Measurements from ENCODE around the gene LEFTY1.
A peak's percentile ranks its signal among the peaks of the same experiment; 100 is the strongest.

Gene LEFTY1

DNA sequence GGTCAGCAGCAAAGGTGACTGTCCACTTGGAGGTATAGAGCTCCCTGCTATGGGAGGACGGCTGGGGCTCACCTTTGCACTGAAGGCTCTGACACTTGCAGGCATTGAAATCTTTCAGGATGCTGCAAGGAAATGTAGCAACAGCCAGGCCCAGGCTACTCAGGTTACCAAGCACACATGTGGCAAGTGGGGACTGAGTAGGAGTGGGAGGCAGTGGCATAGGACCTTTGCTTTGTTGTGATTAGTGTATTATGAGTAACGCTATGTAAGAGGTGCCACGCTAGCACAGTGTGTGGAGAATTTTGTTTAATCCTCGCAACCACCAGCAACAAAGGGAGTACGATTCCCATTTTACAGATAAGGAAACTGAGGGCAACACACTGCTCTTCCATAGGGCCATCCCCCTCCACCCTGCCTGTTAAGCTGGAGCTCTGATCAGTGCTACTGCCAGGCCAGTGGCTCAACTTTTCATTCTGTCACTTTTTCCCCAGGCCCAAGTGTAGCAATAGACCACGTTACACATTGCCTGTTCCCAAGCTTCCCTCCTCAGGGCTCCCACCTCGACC is 28.0 kb downstream of the LEFTY1 start:
- CTCF ChIA-PET = interaction anchor here (0.9 to 1.7 kb wide), 5 partner anchors 13 to 101 kb away, joined by 3 to 4 read pairs (median 3); no protein-coding TSS in a partner anchor
- WGBS (ENCODE audit: insufficient coverage) = 100% methylated on average over 7 of the region's 7 CpGs
- no peak for DNase-seq
- H3K4me3 ChIP-seq (ENCODE audit: control insufficient read depth in 1 of 7, extremely low read depth in 1 of 7, insufficient read depth in 4 of 7, low read depth in 2 of 7, low read length in 6 of 7) = no peak overlapping the region
- no peak overlapping the region for H3K27ac ChIP-seq (ENCODE audit: insufficient read depth in 1 of 2, low read depth in 1 of 2, low read length in 2 of 2, poor library complexity in 1 of 2, severe bottlenecking in 2 of 2)
- H3K4me1 ChIP-seq (ENCODE audit: control extremely low read depth in 1 of 4, control insufficient read depth in 4 of 4, insufficient read depth in 4 of 4, low read length in 3 of 4) = peaks cover 0 to 22% (median 11%) of the 10 kb centered on the region in 4 experiments
- POLR2A ChIA-PET = no interaction called here
- no peaks in the 10 kb centered on the region for H3K9me3 ChIP-seq (ENCODE audit: control extremely low read depth in 1 of 5, control insufficient read depth in 4 of 5, insufficient read depth in 2 of 5, low read depth in 1 of 5, low read length in 4 of 5)
- H3K27me3 ChIP-seq (replicated peaks in 2 of 5; ENCODE audit: control insufficient read depth in 4 of 5, insufficient read depth in 5 of 5, low read length in 4 of 5) = no peaks in the 10 kb centered on the region
- peaks cover 6 to 77% (median 57%) of the 10 kb centered on the region in 4 experiments for H3K36me3 ChIP-seq (ENCODE audit: control insufficient read depth in 4 of 4, insufficient read depth in 4 of 4, low read length in 3 of 4)

DNA sequence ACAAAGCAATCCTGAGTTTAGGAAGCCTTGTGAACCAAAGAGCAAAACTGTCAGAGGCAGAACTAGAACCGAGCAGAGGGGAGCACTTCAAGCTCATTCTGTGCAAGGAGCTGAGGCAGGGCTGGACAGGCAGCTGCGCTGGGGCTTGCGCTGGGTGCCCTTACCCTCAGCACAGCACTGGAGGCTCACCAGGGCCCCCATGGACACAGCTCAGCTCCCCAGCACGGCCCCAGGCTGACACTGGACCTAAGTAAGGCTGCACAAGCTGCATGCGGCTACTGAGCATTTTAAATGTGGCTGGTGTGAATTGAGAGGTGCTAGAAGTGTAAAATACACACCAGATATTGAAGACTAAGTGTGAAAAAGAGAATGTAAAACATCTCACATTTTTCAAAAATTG is 28.8 kb downstream of the LEFTY1 start:
- WGBS (ENCODE audit: insufficient coverage) = 100% methylated on average over 4 of the region's 5 CpGs
- Histone ChIP-seq H3K4me1 (ENCODE audit: control extremely low read depth in 1 of 4, control insufficient read depth in 4 of 4, insufficient read depth in 4 of 4, low read length in 3 of 4) (peaks cover 0 to 19% (median 5%) of the 10 kb centered on the region in 4 experiments), H3K9me3 (ENCODE audit: control extremely low read depth in 1 of 5, control insufficient read depth in 4 of 5, insufficient read depth in 2 of 5, low read depth in 1 of 5, low read length in 4 of 5) (no peaks in the 10 kb centered on the region), H3K4me3 (ENCODE audit: control insufficient read depth in 1 of 7, extremely low read depth in 1 of 7, insufficient read depth in 4 of 7, low read depth in 2 of 7, low read length in 6 of 7) (no peak overlapping the region), H3K27ac (ENCODE audit: insufficient read depth in 1 of 2, low read depth in 1 of 2, low read length in 2 of 2, poor library complexity in 1 of 2, severe bottlenecking in 2 of 2) (no peak overlapping the region), H3K36me3 (ENCODE audit: control insufficient read depth in 4 of 4, insufficient read depth in 4 of 4, low read length in 3 of 4) (peaks cover 4 to 77% (median 56%) of the 10 kb centered on the region in 4 experiments), H3K27me3 (replicated peaks in 2 of 5; ENCODE audit: control insufficient read depth in 4 of 5, insufficient read depth in 5 of 5, low read length in 4 of 5) (no peaks in the 10 kb centered on the region)
- no peak for DNase-seq
- ChIA-PET CTCF (interaction anchor here (0.5 to 1.7 kb wide), 7 partner anchors 10 to 182 kb away, joined by 3 to 4 read pairs (median 3); no protein-coding TSS in a partner anchor), POLR2A (no interaction called here)

DNA sequence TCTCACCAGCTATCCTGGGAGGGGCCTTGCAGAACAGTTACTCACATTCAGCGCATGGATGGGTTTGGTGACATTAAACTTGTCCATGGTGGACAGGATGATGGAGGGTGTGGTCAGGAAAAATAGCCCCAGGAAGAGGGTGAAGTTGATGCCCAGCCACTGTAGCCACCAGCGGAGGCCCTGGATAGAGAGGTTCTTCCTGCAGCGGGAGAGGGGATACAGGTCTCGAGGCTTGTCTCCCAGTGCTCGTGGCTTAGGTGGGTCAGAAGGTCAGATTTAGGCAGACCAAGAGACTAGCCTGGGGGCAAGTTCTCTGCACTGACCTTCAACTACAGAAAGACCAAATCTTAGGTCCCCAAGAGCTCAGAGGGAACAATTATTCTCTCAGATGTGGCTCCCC is 29.8 kb downstream of the LEFTY1 start:
- Histone ChIP-seq H3K27ac (ENCODE audit: insufficient read depth in 1 of 2, low read depth in 1 of 2, low read length in 2 of 2, poor library complexity in 1 of 2, severe bottlenecking in 2 of 2) (no peak overlapping the region), H3K9me3 (ENCODE audit: control extremely low read depth in 1 of 5, control insufficient read depth in 4 of 5, insufficient read depth in 2 of 5, low read depth in 1 of 5, low read length in 4 of 5) (no peaks in the 10 kb centered on the region), H3K36me3 (ENCODE audit: control insufficient read depth in 4 of 4, insufficient read depth in 4 of 4, low read length in 3 of 4) (peaks cover 11 to 82% (median 63%) of the 10 kb centered on the region in 4 experiments), H3K4me1 (ENCODE audit: control extremely low read depth in 1 of 4, control insufficient read depth in 4 of 4, insufficient read depth in 4 of 4, low read length in 3 of 4) (peaks cover 0 to 13% (median 5%) of the 10 kb centered on the region in 4 experiments), H3K4me3 (ENCODE audit: control insufficient read depth in 1 of 7, extremely low read depth in 1 of 7, insufficient read depth in 4 of 7, low read depth in 2 of 7, low read length in 6 of 7) (no peak overlapping the region), H3K27me3 (replicated peaks in 2 of 5; ENCODE audit: control insufficient read depth in 4 of 5, insufficient read depth in 5 of 5, low read length in 4 of 5) (no peaks in the 10 kb centered on the region)
- DNase-seq = no peak
- 95% methylated on average over 4 of the region's 5 CpGs for WGBS (ENCODE audit: insufficient coverage)
- ChIA-PET CTCF (interaction anchor here (1.1 to 1.7 kb wide), 5 partner anchors 9 to 19 kb away, joined by 3 to 4 read pairs (median 3); no protein-coding TSS in a partner anchor), POLR2A (interaction anchor here (1.1 kb wide), 1 partner anchor 81 kb away, joined by 5 read pairs; the partner anchor contains the start of gene SRP9)

DNA sequence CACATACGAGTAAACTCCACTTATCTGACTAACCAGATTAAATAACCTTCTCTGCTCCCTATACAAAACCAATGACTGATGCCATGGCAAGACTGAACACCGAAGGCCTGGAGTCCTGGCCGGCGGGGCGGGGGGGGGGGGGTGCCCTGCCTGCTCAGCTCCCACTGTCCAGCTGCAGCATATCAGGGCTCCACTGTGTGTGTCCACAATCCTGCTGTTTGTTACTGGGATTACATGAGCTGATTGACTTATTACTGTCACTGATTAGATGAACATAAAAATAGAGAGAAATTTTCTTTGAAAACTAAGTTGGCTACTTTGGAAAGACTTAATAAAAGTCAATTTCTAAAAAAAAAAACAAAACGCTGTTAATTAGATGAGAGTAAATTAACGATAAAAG is 31.7 kb downstream of the LEFTY1 start:
- no peak for DNase-seq
- no peak overlapping the region for H3K4me3 ChIP-seq (ENCODE audit: control insufficient read depth in 1 of 7, extremely low read depth in 1 of 7, insufficient read depth in 4 of 7, low read depth in 2 of 7, low read length in 6 of 7)
- peaks cover 16 to 86% (median 70%) of the 10 kb centered on the region in 4 experiments for H3K36me3 ChIP-seq (ENCODE audit: control insufficient read depth in 4 of 4, insufficient read depth in 4 of 4, low read length in 3 of 4)
- no peaks in the 10 kb centered on the region for H3K27me3 ChIP-seq (replicated peaks in 2 of 5; ENCODE audit: control insufficient read depth in 4 of 5, insufficient read depth in 5 of 5, low read length in 4 of 5)
- 79% methylated on average over 4 of the region's 7 CpGs for WGBS (ENCODE audit: insufficient coverage)
- H3K27ac ChIP-seq (ENCODE audit: insufficient read depth in 1 of 2, low read depth in 1 of 2, low read length in 2 of 2, poor library complexity in 1 of 2, severe bottlenecking in 2 of 2) = no peak overlapping the region
- no peaks in the 10 kb centered on the region for H3K9me3 ChIP-seq (ENCODE audit: control extremely low read depth in 1 of 5, control insufficient read depth in 4 of 5, insufficient read depth in 2 of 5, low read depth in 1 of 5, low read length in 4 of 5)
- POLR2A ChIA-PET = interaction anchor here (0.5 kb wide), 1 partner anchor 704 kb away, joined by 3 read pairs; no protein-coding TSS in a partner anchor
- peaks cover 0 to 10% (median 5%) of the 10 kb centered on the region in 4 experiments for H3K4me1 ChIP-seq (ENCODE audit: control extremely low read depth in 1 of 4, control insufficient read depth in 4 of 4, insufficient read depth in 4 of 4, low read length in 3 of 4)
- CTCF ChIA-PET = interaction anchor here (0.9 to 1.7 kb wide), 5 partner anchors 8 to 24 kb away, joined by 3 to 5 read pairs (median 3); no protein-coding TSS in a partner anchor

DNA sequence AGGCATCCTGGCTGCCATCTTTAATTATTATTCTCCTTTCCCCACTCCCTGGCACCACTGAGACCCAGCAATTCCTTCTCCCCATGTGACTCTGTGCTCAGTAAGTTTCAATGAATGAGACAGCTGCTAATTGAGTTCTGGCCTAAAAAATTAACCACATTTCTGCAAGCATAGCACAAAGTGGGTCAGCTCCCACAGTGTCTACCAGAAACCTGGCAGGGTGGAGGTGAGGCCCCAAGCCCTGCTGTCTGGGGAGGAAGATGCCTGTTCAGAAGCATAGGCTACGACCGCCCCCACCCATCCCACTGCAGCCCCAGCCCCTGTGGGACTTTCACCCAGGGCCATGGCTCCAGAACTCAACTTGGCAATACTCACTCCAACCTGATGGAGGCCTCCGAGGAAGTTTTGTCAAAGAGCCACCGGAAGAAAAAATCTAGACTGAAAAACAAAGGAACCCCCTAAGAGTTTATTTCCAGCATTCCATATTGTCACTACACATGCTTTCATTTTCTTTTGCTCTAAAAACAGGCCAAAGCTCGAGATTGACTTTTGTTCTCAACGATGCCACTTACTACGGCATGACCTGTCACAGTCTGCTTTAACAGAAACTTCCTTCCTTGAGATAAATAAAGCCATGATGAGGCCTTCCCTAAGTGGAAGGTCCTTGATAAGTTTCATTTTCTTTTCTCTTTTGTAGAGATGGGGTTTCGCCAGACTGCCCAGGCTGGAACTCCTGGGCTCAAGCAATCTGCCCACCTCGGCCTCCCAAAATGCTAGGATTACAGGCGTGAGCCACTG is 33.2 kb downstream of the LEFTY1 start:
- Histone ChIP-seq H3K27ac (ENCODE audit: insufficient read depth in 1 of 2, low read depth in 1 of 2, low read length in 2 of 2, poor library complexity in 1 of 2, severe bottlenecking in 2 of 2) (peak overlapping the region in 1 of 2 experiments; percentile 6), H3K36me3 (ENCODE audit: control insufficient read depth in 4 of 4, insufficient read depth in 4 of 4, low read length in 3 of 4) (peaks cover 19 to 83% (median 67%) of the 10 kb centered on the region in 4 experiments), H3K27me3 (replicated peaks in 2 of 5; ENCODE audit: control insufficient read depth in 4 of 5, insufficient read depth in 5 of 5, low read length in 4 of 5) (no peaks in the 10 kb centered on the region), H3K4me1 (ENCODE audit: control extremely low read depth in 1 of 4, control insufficient read depth in 4 of 4, insufficient read depth in 4 of 4, low read length in 3 of 4) (peaks cover 0 to 10% (median 5%) of the 10 kb centered on the region in 4 experiments), H3K9me3 (ENCODE audit: control extremely low read depth in 1 of 5, control insufficient read depth in 4 of 5, insufficient read depth in 2 of 5, low read depth in 1 of 5, low read length in 4 of 5) (no peaks in the 10 kb centered on the region), H3K4me3 (ENCODE audit: control insufficient read depth in 1 of 7, extremely low read depth in 1 of 7, insufficient read depth in 4 of 7, low read depth in 2 of 7, low read length in 6 of 7) (no peak overlapping the region)
- POLR2A ChIA-PET = no interaction called here
- DNase-seq = peak in 2 of 3 donors; percentile 36 to 49
- CTCF ChIA-PET = interaction anchor here (0.8 to 1.7 kb wide), 9 partner anchors 10 to 381 kb away, joined by 3 to 8 read pairs (median 4); partner anchors contain the start of gene TMEM63A
- WGBS (ENCODE audit: insufficient coverage) = 49% methylated on average over 6 of the region's 10 CpGs

DNA sequence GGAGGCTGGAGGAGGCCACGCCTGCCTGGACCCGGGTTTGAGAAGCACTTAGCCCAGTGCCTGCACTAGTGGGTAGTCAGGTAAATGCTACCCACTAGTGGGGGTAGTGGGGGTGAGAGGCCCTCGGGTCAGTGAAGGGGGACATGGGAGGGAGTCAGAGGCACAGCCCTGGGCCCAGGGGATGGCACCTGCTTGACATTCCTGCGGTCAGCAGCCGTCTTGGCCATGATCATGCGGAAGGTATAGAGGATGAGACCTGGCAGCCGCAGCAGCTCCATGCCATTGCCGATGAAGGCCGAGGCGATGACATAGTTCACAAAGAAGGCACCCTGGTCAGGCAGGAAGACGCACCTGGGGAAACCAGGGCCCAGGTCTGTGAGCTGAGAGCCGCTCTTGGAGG is 35.5 kb downstream of the LEFTY1 start:
- H3K4me1 ChIP-seq (ENCODE audit: control extremely low read depth in 1 of 4, control insufficient read depth in 4 of 4, insufficient read depth in 4 of 4, low read length in 3 of 4) = peaks cover 0 to 15% (median 7%) of the 10 kb centered on the region in 4 experiments
- POLR2A ChIA-PET = interaction anchor here (0.5 kb wide), 1 partner anchor 114 kb away, joined by 3 read pairs; no protein-coding TSS in a partner anchor
- CTCF ChIA-PET = interaction anchor here (1.8 kb wide), 1 partner anchor 25 kb away, joined by 4 read pairs; no protein-coding TSS in a partner anchor

More for the DNA sequence above, 35.5 kb downstream of the LEFTY1 start:
- H3K4me3 ChIP-seq (ENCODE audit: control insufficient read depth in 1 of 7, extremely low read depth in 1 of 7, insufficient read depth in 4 of 7, low read depth in 2 of 7, low read length in 6 of 7) = no peak overlapping the region
- WGBS (ENCODE audit: insufficient coverage) = over 99% methylated on average over 12 of the region's 12 CpGs
- H3K27me3 ChIP-seq (replicated peaks in 2 of 5; ENCODE audit: control insufficient read depth in 4 of 5, insufficient read depth in 5 of 5, low read length in 4 of 5) = no peaks in the 10 kb centered on the region
- H3K27ac ChIP-seq (ENCODE audit: insufficient read depth in 1 of 2, low read depth in 1 of 2, low read length in 2 of 2, poor library complexity in 1 of 2, severe bottlenecking in 2 of 2) = no peak overlapping the region
- no peak for DNase-seq
- H3K9me3 ChIP-seq (ENCODE audit: control extremely low read depth in 1 of 5, control insufficient read depth in 4 of 5, insufficient read depth in 2 of 5, low read depth in 1 of 5, low read length in 4 of 5) = no peaks in the 10 kb centered on the region
- H3K36me3 ChIP-seq (ENCODE audit: control insufficient read depth in 4 of 4, insufficient read depth in 4 of 4, low read length in 3 of 4) = peaks cover 24 to 80% (median 54%) of the 10 kb centered on the region in 4 experiments
